Fibroblast of mammary gland (primary cell): ENCODE measurements around the gene PLXNA4.

ENCODE experiments used
- DNase-seq: peaks from one replicate; pipeline ENCODE4 v3.0.0-alpha.2; 2010; ENCODE audit warnings: low read depth
- H3K4me3 ChIP-seq: 2 replicates; pipeline ENCODE4 v1.5.1; 2011; ENCODE audit warnings: low read depth, mild to moderate bottlenecking, low read length, moderate library complexity; ENCODE audit not compliant: control insufficient read depth
- CTCF ChIP-seq: conservative IDR thresholded peaks from 2 replicates; pipeline ENCODE4 v1.5.1; 2011; ENCODE audit warnings: low read depth, low read length, inconsistent platforms; ENCODE audit not compliant: control insufficient read depth, insufficient read depth

PLXNA4 gene

GRCh38 chr7:132154695-132155471 lies 421.4 kb downstream of the PLXNA4 start:
- no peak overlapping the region for H3K4me3 ChIP-seq
- no peak for TF ChIP-seq CTCF
- DNase-seq: no peak

DNA sequence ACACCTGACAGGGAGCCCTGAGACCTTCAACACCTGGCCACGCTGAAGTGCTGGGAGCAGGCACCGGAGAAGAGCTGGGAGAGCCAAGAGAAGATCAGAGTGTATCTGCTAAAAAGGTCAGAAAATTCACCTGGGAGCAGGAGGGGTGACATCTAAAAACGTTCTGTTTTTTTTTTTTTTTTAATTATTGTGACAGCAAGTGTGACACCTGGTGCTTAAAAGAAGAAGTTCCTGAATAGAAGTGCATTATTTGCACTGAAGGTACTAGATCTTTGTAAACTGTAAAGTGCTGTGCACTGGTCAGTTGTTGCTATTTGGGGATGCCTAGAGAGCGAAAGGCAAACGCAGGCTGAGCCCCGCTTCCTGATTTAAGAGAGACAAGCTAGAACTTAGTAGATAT lies 422.0 kb downstream of the PLXNA4 start:
- H3K4me3 ChIP-seq: no peak overlapping the region
- no peak for TF ChIP-seq CTCF
- no peak for DNase-seq

DNA sequence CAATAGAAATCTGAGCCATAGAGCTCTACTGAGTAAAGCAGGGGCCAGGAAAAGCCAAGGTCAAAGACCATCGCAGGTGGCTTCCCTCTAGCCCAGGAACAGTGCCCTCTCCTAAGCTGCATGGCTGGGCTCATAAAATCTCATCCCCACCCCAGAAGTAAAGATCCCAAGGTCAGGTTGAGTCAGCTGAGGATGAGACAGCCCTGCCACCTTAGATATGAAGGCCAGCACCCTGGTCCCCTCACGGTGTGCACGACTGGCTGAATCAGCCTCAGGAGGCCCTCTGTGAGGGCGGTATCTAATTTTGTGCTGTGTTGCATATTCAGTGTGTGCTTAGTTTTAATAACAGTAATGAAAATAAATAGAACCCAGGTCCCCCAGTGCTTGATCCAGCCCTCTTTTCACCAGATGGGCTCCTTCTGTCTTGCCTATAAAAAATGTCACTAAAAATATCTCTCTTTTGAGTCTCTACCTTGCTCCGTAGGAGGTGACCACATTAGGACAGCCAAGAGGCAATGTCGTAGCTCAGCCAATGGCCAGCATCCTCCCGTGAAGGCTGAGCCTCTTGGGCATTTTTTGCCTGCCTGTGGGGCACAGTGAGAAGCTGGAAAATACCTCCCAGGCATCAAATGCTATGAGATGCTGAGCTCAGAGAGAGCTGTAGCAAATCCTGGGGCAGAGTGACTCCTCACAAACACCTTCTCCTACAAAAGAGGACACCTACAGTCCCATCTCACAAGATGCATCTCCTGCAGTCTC lies 424.0 kb downstream of the PLXNA4 start:
- no peak overlapping the region for H3K4me3 ChIP-seq
- DNase-seq: no peak
- TF ChIP-seq CTCF: no peak

DNA sequence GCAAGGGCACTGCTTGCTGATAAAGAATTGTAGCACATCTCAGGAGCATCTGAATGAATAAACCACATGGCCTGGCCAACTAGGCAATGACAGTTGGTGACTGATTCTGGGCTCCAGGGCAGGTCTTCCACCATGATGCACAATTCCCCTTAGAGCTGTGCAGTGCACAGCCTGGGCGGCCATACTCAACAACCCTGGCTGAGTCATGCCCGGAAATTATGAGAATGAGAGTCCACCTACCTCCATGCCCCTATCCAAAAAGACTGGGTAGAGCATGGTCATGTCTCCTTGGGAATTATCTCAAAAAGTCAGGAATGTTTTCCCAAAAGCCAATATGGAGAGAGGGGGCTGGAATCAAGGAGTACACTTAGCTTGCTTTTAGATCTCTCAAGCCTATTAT lies 425.6 kb downstream of the PLXNA4 start:
- TF ChIP-seq CTCF: no peak
- no peak for DNase-seq
- no peak overlapping the region for H3K4me3 ChIP-seq

DNA sequence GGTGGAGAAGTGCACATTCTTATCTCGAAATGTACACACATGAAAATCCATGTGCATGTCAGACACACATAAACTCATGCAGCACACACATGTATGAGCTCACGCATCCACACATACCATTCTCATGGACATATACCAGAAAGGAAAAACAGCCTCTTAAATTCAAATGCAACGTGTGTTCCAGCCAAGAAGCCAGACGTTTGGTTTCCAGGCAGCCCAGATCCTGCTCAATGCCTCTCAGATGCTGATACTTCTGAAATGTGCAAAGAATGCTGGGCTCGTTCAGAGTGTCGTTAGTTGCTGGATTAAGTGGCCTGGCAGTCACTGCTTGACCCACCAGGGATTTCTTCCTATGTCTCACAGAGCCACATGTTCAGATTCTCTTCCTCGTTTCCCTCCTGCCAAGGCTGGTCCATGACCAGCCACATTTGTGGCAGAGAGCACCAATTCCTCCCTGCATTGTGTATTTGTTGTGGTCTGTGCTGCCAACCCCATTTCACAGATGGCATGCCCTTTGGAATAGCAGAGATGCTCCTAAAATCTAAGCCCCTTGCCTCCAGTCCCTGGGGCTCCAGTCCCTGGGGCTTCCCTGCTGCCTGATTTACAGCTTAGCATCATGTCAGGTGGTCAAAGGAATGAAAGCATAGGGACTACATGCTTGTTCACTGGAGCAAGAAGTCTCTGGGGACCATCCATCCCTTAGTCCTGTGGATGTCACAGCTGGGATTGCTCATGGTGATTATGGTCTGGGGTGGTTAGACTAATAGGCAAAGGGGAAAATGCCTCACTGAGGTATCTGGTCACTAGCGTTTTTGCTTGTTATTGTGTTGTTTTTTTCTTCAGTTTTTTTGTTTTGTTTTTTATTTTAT lies 426.6 kb downstream of the PLXNA4 start:
- TF ChIP-seq CTCF: no peak
- no peak for DNase-seq
- no peak overlapping the region for H3K4me3 ChIP-seq

DNA sequence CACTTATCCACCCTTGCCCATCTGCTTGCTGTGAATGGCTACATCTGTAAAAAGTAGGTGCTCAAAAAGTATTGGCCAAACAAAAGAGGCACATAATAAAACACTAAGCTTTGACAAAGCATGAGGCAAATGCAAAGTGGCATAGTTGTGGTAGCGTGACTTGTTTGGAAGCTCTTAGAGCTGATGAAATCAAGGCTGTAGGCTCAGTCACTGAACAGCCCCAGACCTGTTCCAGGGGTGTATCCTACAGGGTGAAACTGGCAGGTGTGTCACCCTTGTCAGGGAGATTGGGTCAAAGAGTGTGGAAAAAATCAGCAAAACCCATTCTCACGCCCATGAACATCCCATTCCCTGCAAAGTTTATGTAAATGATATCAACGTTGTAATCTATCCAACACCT lies 427.4 kb downstream of the PLXNA4 start:
- no peak for DNase-seq
- TF ChIP-seq CTCF: no peak

More for the DNA sequence above, 427.4 kb downstream of the PLXNA4 start:
- H3K4me3 ChIP-seq: no peak overlapping the region
